Retina (tissue), 1 donor: ENCODE data around the gene ASPDH.

Experiments
- DNase-seq: peaks from one replicate; pipeline ENCODE4 v3.0.0-alpha.2; 2016

The ASPDH gene

GRCh38 chr19:50494186-50495019 lies 19.3 kb downstream of the ASPDH start:
- DNase-seq: no peak

- DNase-seq: no peak
Measured at GRCh38 chr19:50493171-50493570, 20.5 kb downstream of the ASPDH start.

GRCh38 chr19:50492303-50493052 lies 21.2 kb downstream of the ASPDH start:
- DNase-seq: peak; percentile 61

GRCh38 chr19:50490991-50491472 lies 22.7 kb downstream of the ASPDH start:
- DNase-seq: no peak

- DNase-seq: no peak
Measured at GRCh38 chr19:50490411-50490811, 23.3 kb downstream of the ASPDH start.

GRCh38 chr19:50489461-50490011 lies 24.2 kb downstream of the ASPDH start:
- DNase-seq: no peak

- no peak for DNase-seq
Measured at GRCh38 chr19:50488389-50489194, 25.1 kb downstream of the ASPDH start.

GRCh38 chr19:50486823-50487515 lies 26.7 kb downstream of the ASPDH start:
- no peak for DNase-seq

GRCh38 chr19:50485284-50485955 lies 28.3 kb downstream of the ASPDH start:
- no peak for DNase-seq

GRCh38 chr19:50482916-50483315 lies 30.8 kb downstream of the ASPDH start:
- DNase-seq: no peak

- DNase-seq: no peak
Measured at GRCh38 chr19:50482271-50482855, 31.4 kb downstream of the ASPDH start.

- no peak for DNase-seq
Measured at GRCh38 chr19:50481351-50482149, 32.2 kb downstream of the ASPDH start.

- DNase-seq: no peak
Measured at GRCh38 chr19:50480281-50481111, 33.2 kb downstream of the ASPDH start.

GRCh38 chr19:50479761-50480251 lies 33.9 kb downstream of the ASPDH start:
- no peak for DNase-seq

- DNase-seq: no peak
Measured at GRCh38 chr19:50478901-50479715, 34.6 kb downstream of the ASPDH start.

GRCh38 chr19:50477751-50478515 lies 35.8 kb downstream of the ASPDH start:
- no peak for DNase-seq

GRCh38 chr19:50476907-50477238 lies 36.8 kb downstream of the ASPDH start:
- no peak for DNase-seq
